Measurements from ENCODE around the gene MAEA.

MAEA gene

GRCh38 chr4:1352567-1352900 lies 62.8 kb downstream of the MAEA start:
- Histone ChIP-seq H3K27me3 (ENCODE audit: insufficient read depth, low read length) (no peaks in the 10 kb centered on the region), H4K20me1 (ENCODE audit: insufficient read depth, low read length) (no peaks in the 10 kb centered on the region), H3K36me3 (ENCODE audit: insufficient read depth, low read length) (0 out of 2 replicates have a peak, but pooled peaks cover 4% of the 10 kb centered on the region), H3F3A (ENCODE audit: insufficient read depth, low read length) (no peaks in the 10 kb centered on the region), H3K9ac (ENCODE audit: low read length) (no peak overlapping the region), H2AFZ (ENCODE audit: low read length) (no peak overlapping the region), H3K79me2 (ENCODE audit: insufficient read depth, low read length) (no peaks in the 10 kb centered on the region), H3K9me3 (ENCODE audit: low read length) (no peaks in the 10 kb centered on the region), H3K4me3 (ENCODE audit: low read depth, low read length, poor library complexity, severe bottlenecking) (no peak overlapping the region), H3K4me1 (ENCODE audit: insufficient read depth, low read length, severe bottlenecking) (peaks cover 18% of the 10 kb centered on the region), H3K4me2 (ENCODE audit: low read length) (no peak overlapping the region), H3K27ac (ENCODE audit: low read depth, low read length, poor library complexity, severe bottlenecking) (no peak overlapping the region), H3K9me2 (ENCODE audit: low read depth, low read length) (no peaks in the 10 kb centered on the region)
- TF ChIP-seq CTCF (IDR thresholded peaks at IDR 0.05; ENCODE audit: low read length) (no peak), EZH2 (IDR thresholded peaks at IDR 0.05; ENCODE audit: borderline replicate concordance, low read length) (no peak)

GRCh38 chr4:1353186-1354055 lies 63.7 kb downstream of the MAEA start:
- no peaks in the 10 kb centered on the region for H3F3A ChIP-seq (ENCODE audit: insufficient read depth, low read length)
- no peak overlapping the region for H3K27ac ChIP-seq (ENCODE audit: low read depth, low read length, poor library complexity, severe bottlenecking)
- H3K27me3 ChIP-seq (ENCODE audit: insufficient read depth, low read length), result no peaks in the 10 kb centered on the region
- no peaks in the 10 kb centered on the region for H4K20me1 ChIP-seq (ENCODE audit: insufficient read depth, low read length)
- no peak overlapping the region for H2AFZ ChIP-seq (ENCODE audit: low read length)
- no peak overlapping the region for H3K9ac ChIP-seq (ENCODE audit: low read length)
- no peaks in the 10 kb centered on the region for H3K9me2 ChIP-seq (ENCODE audit: low read depth, low read length)
- peaks cover 9% of the 10 kb centered on the region for H3K4me1 ChIP-seq (ENCODE audit: insufficient read depth, low read length, severe bottlenecking)
- 0 out of 2 replicates have a peak, but pooled peaks cover 4% of the 10 kb centered on the region for H3K36me3 ChIP-seq (ENCODE audit: insufficient read depth, low read length)
- H3K9me3 ChIP-seq (ENCODE audit: low read length), result no peaks in the 10 kb centered on the region
- no peak overlapping the region for H3K4me3 ChIP-seq (ENCODE audit: low read depth, low read length, poor library complexity, severe bottlenecking)
- H3K79me2 ChIP-seq (ENCODE audit: insufficient read depth, low read length), result no peaks in the 10 kb centered on the region
- no peak overlapping the region for H3K4me2 ChIP-seq (ENCODE audit: low read length)
- TF ChIP-seq CTCF (IDR thresholded peaks at IDR 0.05; ENCODE audit: low read length) (no peak), EZH2 (IDR thresholded peaks at IDR 0.05; ENCODE audit: borderline replicate concordance, low read length) (no peak)

- Histone ChIP-seq H3K79me2 (ENCODE audit: insufficient read depth, low read length) (no peaks in the 10 kb centered on the region), H2AFZ (ENCODE audit: low read length) (no peak overlapping the region), H3K36me3 (ENCODE audit: insufficient read depth, low read length) (0 out of 2 replicates have a peak, but pooled peaks cover 4% of the 10 kb centered on the region), H3F3A (ENCODE audit: insufficient read depth, low read length) (no peaks in the 10 kb centered on the region), H3K9ac (ENCODE audit: low read length) (no peak overlapping the region), H4K20me1 (ENCODE audit: insufficient read depth, low read length) (no peaks in the 10 kb centered on the region), H3K9me2 (ENCODE audit: low read depth, low read length) (no peaks in the 10 kb centered on the region), H3K27ac (ENCODE audit: low read depth, low read length, poor library complexity, severe bottlenecking) (no peak overlapping the region), H3K4me3 (ENCODE audit: low read depth, low read length, poor library complexity, severe bottlenecking) (no peak overlapping the region), H3K27me3 (ENCODE audit: insufficient read depth, low read length) (no peaks in the 10 kb centered on the region), H3K4me1 (ENCODE audit: insufficient read depth, low read length, severe bottlenecking) (peaks cover 6% of the 10 kb centered on the region), H3K9me3 (ENCODE audit: low read length) (no peaks in the 10 kb centered on the region), H3K4me2 (ENCODE audit: low read length) (no peak overlapping the region)
- TF ChIP-seq EZH2 (IDR thresholded peaks at IDR 0.05; ENCODE audit: borderline replicate concordance, low read length) (no peak), CTCF (IDR thresholded peaks at IDR 0.05; ENCODE audit: low read length) (no peak)
These were observed 64.7 kb downstream of the MAEA start for GRCh38 chr4:1354136-1354982.

Data from OCI-LY1 (cell line).